ENCODE measurements around the gene SLC35F3. TPM values are rescaled to one million over a fixed set of nuclear protein-coding genes. Genes with fewer than 3 reads are reported as not detected.
"Not testable (repeated sequence)": the region's sequence is repeated elsewhere in the genome, so short reads cannot be mapped to it uniquely, and the experiment has no call there.

The SLC35F3 gene
- polyA plus RNA-seq, 1 donor (not counting 4 experiments of a cell fraction or from before 2014, with no cell fraction given), result 13.8 TPM

GRCh38 chr1:234246638-234247116, 342.2 kb downstream of the SLC35F3 start:
- no peak overlapping the region for H3K4me3 ChIP-seq (ENCODE audit: control insufficient read depth in 2 of 3, extremely low read depth in 1 of 3, insufficient read depth in 2 of 3, low read depth in 1 of 3, low read length in 3 of 3)
- TF ChIP-seq EZH2 (IDR thresholded peaks at IDR 0.05; ENCODE audit: low read length) (no peak), CTCF (optimal IDR thresholded peaks at IDR 0.05 in 1 of 3, IDR thresholded peaks at IDR 0.05 in 1 of 3, conservative IDR thresholded peaks at IDR 0.05 in 1 of 3; ENCODE audit: extremely low read depth in 1 of 3, insufficient read depth in 2 of 3, low read length in 3 of 3) (no peak)

GRCh38 chr1:234247746-234248145, 343.3 kb downstream of the SLC35F3 start:
- H3K4me1 ChIP-seq (ENCODE audit: control insufficient read depth, extremely low read depth, insufficient read depth, low read length); H3K9ac ChIP-seq (ENCODE audit: control insufficient read depth, extremely low read depth, insufficient read depth, low read length); DNase-seq (ENCODE audit: low read depth, low spot score); H3K36me3 ChIP-seq (ENCODE audit: control insufficient read depth in 2 of 2, extremely low read depth in 1 of 2, insufficient read depth in 2 of 2, low read length in 2 of 2); H3K27ac ChIP-seq (ENCODE audit: control insufficient read depth, insufficient read depth, low read length); H3K4me2 ChIP-seq (ENCODE audit: control insufficient read depth, extremely low read depth, insufficient read depth, low read depth, low read length); H3K79me2 ChIP-seq (ENCODE audit: control insufficient read depth, insufficient read depth, low read length); H3K9me1 ChIP-seq (ENCODE audit: control insufficient read depth, extremely low read depth, insufficient read depth, low read length); H2AFZ ChIP-seq (ENCODE audit: control insufficient read depth, low read length); H3K4me3 ChIP-seq (ENCODE audit: control insufficient read depth in 2 of 3, extremely low read depth in 1 of 3, insufficient read depth in 2 of 3, low read depth in 1 of 3, low read length in 3 of 3); H4K20me1 ChIP-seq (ENCODE audit: control insufficient read depth, extremely low read depth, insufficient read depth, low read length); H3K27me3 ChIP-seq (ENCODE audit: control insufficient read depth, extremely low read depth, insufficient read depth, low read length); dilution Hi-C loops (cut with MboI; ENCODE audit: extremely low pct_ligation_motif_present, low sequenced_read_pairs); H3K9me3 ChIP-seq (ENCODE audit: control insufficient read depth, low read depth, low read length): not testable (repeated sequence)
- peak; percentile 41 for FAIRE-seq

More at GRCh38 chr1:234246638-234247116, 342.2 kb downstream of the SLC35F3 start:
- dilution Hi-C loops (cut with MboI; ENCODE audit: extremely low pct_ligation_motif_present, low sequenced_read_pairs), result no loop called here
- Histone ChIP-seq H3K36me3 (ENCODE audit: control insufficient read depth in 2 of 2, extremely low read depth in 1 of 2, insufficient read depth in 2 of 2, low read length in 2 of 2) (no peaks in the 10 kb centered on the region), H3K4me1 (ENCODE audit: control insufficient read depth, extremely low read depth, insufficient read depth, low read length) (no peaks in the 10 kb centered on the region), H3K9me3 (ENCODE audit: control insufficient read depth, low read depth, low read length) (no peaks in the 10 kb centered on the region), H3K4me2 (ENCODE audit: control insufficient read depth, extremely low read depth, insufficient read depth, low read depth, low read length) (no peak overlapping the region), H3K27me3 (ENCODE audit: control insufficient read depth, extremely low read depth, insufficient read depth, low read length) (no peaks in the 10 kb centered on the region), H4K20me1 (ENCODE audit: control insufficient read depth, extremely low read depth, insufficient read depth, low read length) (no peaks in the 10 kb centered on the region), H3K9ac (ENCODE audit: control insufficient read depth, extremely low read depth, insufficient read depth, low read length) (no peak overlapping the region), H2AFZ (ENCODE audit: control insufficient read depth, low read length) (no peak overlapping the region), H3K79me2 (ENCODE audit: control insufficient read depth, insufficient read depth, low read length) (peaks cover 6% of the 10 kb centered on the region), H3K9me1 (ENCODE audit: control insufficient read depth, extremely low read depth, insufficient read depth, low read length) (no peaks in the 10 kb centered on the region), H3K27ac (ENCODE audit: control insufficient read depth, insufficient read depth, low read length) (no peak overlapping the region)
- DNase-seq (ENCODE audit: low read depth, low spot score), result no peak
- FAIRE-seq, result no peak

GRCh38 chr1:234250747-234251146, 346.3 kb downstream of the SLC35F3 start:
- Histone ChIP-seq H3K9ac (ENCODE audit: control insufficient read depth, extremely low read depth, insufficient read depth, low read length) (no peak overlapping the region), H4K20me1 (ENCODE audit: control insufficient read depth, extremely low read depth, insufficient read depth, low read length) (no peaks in the 10 kb centered on the region), H3K4me1 (ENCODE audit: control insufficient read depth, extremely low read depth, insufficient read depth, low read length) (peaks cover under 1% of the 10 kb centered on the region), H3K9me3 (ENCODE audit: control insufficient read depth, low read depth, low read length) (no peaks in the 10 kb centered on the region), H3K4me3 (ENCODE audit: control insufficient read depth in 2 of 3, extremely low read depth in 1 of 3, insufficient read depth in 2 of 3, low read depth in 1 of 3, low read length in 3 of 3) (no peak overlapping the region), H2AFZ (ENCODE audit: control insufficient read depth, low read length) (no peak overlapping the region), H3K79me2 (ENCODE audit: control insufficient read depth, insufficient read depth, low read length) (peaks cover 6% of the 10 kb centered on the region), H3K27me3 (ENCODE audit: control insufficient read depth, extremely low read depth, insufficient read depth, low read length) (no peaks in the 10 kb centered on the region), H3K36me3 (ENCODE audit: control insufficient read depth in 2 of 2, extremely low read depth in 1 of 2, insufficient read depth in 2 of 2, low read length in 2 of 2) (no peaks in the 10 kb centered on the region), H3K9me1 (ENCODE audit: control insufficient read depth, extremely low read depth, insufficient read depth, low read length) (no peaks in the 10 kb centered on the region), H3K27ac (ENCODE audit: control insufficient read depth, insufficient read depth, low read length) (no peak overlapping the region), H3K4me2 (ENCODE audit: control insufficient read depth, extremely low read depth, insufficient read depth, low read depth, low read length) (no peak overlapping the region)
- TF ChIP-seq CTCF (optimal IDR thresholded peaks at IDR 0.05 in 1 of 3, IDR thresholded peaks at IDR 0.05 in 1 of 3, conservative IDR thresholded peaks at IDR 0.05 in 1 of 3; ENCODE audit: extremely low read depth in 1 of 3, insufficient read depth in 2 of 3, low read length in 3 of 3) (no peak), EZH2 (IDR thresholded peaks at IDR 0.05; ENCODE audit: low read length) (no peak)
- dilution Hi-C loops (cut with MboI; ENCODE audit: extremely low pct_ligation_motif_present, low sequenced_read_pairs), result no loop called here
- FAIRE-seq, result no peak
- DNase-seq (ENCODE audit: low read depth, low spot score), result no peak
